HepG2 (cell line): ENCODE results near the gene EVA1A. TPM values are rescaled to one million over a fixed set of nuclear protein-coding genes. Genes with fewer than 3 reads are reported as not detected.

ENCODE experiments used
- CBX2 ChIP-seq, 2 experiments: fragments of 200-600 bp in 1 of 2; sonication (generic); formaldehyde crosslinking in 1 of 2; IDR thresholded peaks; 2 replicates each; pipeline versions ENCODE4 v1.7.0 to v1.8.1; 2018 to 2022; ENCODE audit warnings: low read depth in 2 of 2, low read length in 1 of 2, mild to moderate bottlenecking in 1 of 2, missing genetic modification reagents in 1 of 2
- ERF ChIP-seq: IDR thresholded peaks from 2 replicates; pipeline ENCODE4 v1.6.1; 2018; ENCODE audit warnings: missing biosample characterization, missing genetic modification reagents
- HMG20B ChIP-seq: conservative IDR thresholded peaks from 2 replicates; pipeline ENCODE4 v1.6.1; 2016; ENCODE audit warnings: missing genetic modification reagents, missing compliant biosample characterization
- HNRNPH1 ChIP-seq: fragments of 200-400 bp; formaldehyde crosslinking; optimal IDR thresholded peaks from 2 replicates; pipeline ENCODE3; 2017; ENCODE audit warnings: mild to moderate bottlenecking, low read depth, low read length
- HNRNPK ChIP-seq: fragments of 200-400 bp; formaldehyde crosslinking; IDR thresholded peaks from 2 replicates; pipeline ENCODE4 v1.6.1; 2018; ENCODE audit warnings: low read length, low read depth, moderate library complexity, mild to moderate bottlenecking; ENCODE audit not compliant: poor library complexity, severe bottlenecking
- KAT8 ChIP-seq: IDR thresholded peaks from 2 replicates; pipeline ENCODE4 v1.6.1; 2016; ENCODE audit warnings: missing genetic modification reagents, missing compliant biosample characterization
- KDM2A ChIP-seq: sonication (generic); formaldehyde crosslinking; IDR thresholded peaks from 2 replicates; pipeline ENCODE4 v1.4.0; 2020; ENCODE audit warnings: low read depth, missing genetic modification reagents, borderline replicate concordance
- MTF2 ChIP-seq: sonication (generic); formaldehyde crosslinking; IDR thresholded peaks from 2 replicates; pipeline ENCODE4 v1.5.0; 2020; ENCODE audit warnings: missing genetic modification reagents, borderline replicate concordance
- NFYC ChIP-seq: IDR thresholded peaks from 2 replicates; pipeline ENCODE4 v1.6.1; 2016; ENCODE audit warnings: missing genetic modification reagents, missing compliant biosample characterization
- NRL ChIP-seq: sonication (generic); formaldehyde crosslinking; IDR thresholded peaks from 2 replicates; pipeline ENCODE4 v1.5.0; 2020; ENCODE audit warnings: missing genetic modification reagents, mild to moderate bottlenecking, moderate library complexity, borderline replicate concordance
- POLR2G ChIP-seq: fragments of 200-400 bp; formaldehyde crosslinking; IDR thresholded peaks from 2 replicates; pipeline ENCODE4 v1.6.1; 2018; ENCODE audit warnings: mild to moderate bottlenecking, low read depth, low read length, moderate library complexity
- ZFP36 ChIP-seq: fragments of 150-350 bp; IDR thresholded peaks from 2 replicates; pipeline ENCODE4 v1.6.1; 2018; ENCODE audit warnings: borderline replicate concordance, low read length, low read depth; ENCODE audit not compliant: partially characterized antibody
- ZNF234 ChIP-seq: sonication (generic); formaldehyde crosslinking; conservative IDR thresholded peaks from 2 replicates; pipeline ENCODE4 v1.5.1; 2020; ENCODE audit warnings: mild to moderate bottlenecking, missing genetic modification reagents
- ZNF292 ChIP-seq: sonication (generic); formaldehyde crosslinking; IDR thresholded peaks from 2 replicates; pipeline ENCODE4 v1.8.1; 2022; ENCODE audit warnings: mild to moderate bottlenecking, low read depth, missing genetic modification reagents, borderline replicate concordance
- ZNF567 ChIP-seq: sonication (generic); formaldehyde crosslinking; IDR thresholded peaks from 2 replicates; pipeline ENCODE4 v1.8.1; 2023; ENCODE audit warnings: mild to moderate bottlenecking, missing genetic modification reagents, borderline replicate concordance
- ZNF574 ChIP-seq: sonication (generic); formaldehyde crosslinking; IDR thresholded peaks from 2 replicates; pipeline ENCODE4 v1.4.0; 2020; ENCODE audit warnings: missing genetic modification reagents
- ZNF737 ChIP-seq: sonication (generic); formaldehyde crosslinking; IDR thresholded peaks from 2 replicates; pipeline ENCODE4 v1.5.0; 2020; ENCODE audit warnings: missing genetic modification reagents, mild to moderate bottlenecking, borderline replicate concordance
- ZNF772 ChIP-seq: sonication (generic); formaldehyde crosslinking; IDR thresholded peaks from 2 replicates; pipeline ENCODE4 v1.5.0; 2020; ENCODE audit warnings: mild to moderate bottlenecking, missing genetic modification reagents
- ZNF788 ChIP-seq: sonication (generic); formaldehyde crosslinking; IDR thresholded peaks from 2 replicates; pipeline ENCODE4 v1.5.0; 2020; ENCODE audit warnings: mild to moderate bottlenecking, missing genetic modification reagents, borderline replicate concordance
- ZZZ3 ChIP-seq: sonication (generic); formaldehyde crosslinking; IDR thresholded peaks from 2 replicates; pipeline ENCODE4 v1.4.0; 2020; ENCODE audit warnings: missing genetic modification reagents, mild to moderate bottlenecking, borderline replicate concordance
- polyA plus RNA-seq, 8 experiments: library from polyadenylated mRNA; depleted of rRNA in 3 of 8; stranded (reverse) in 7 of 8; unstranded in 1 of 8; fragments of >200 nt; fragmentation: Illumina TruSeq in 4 of 8; extraction: Trizol in 4 of 8; gene quantifications; 2 replicates each; pipeline versions ENCODE4 v1.2.1 to v1.2.3, GENCODE V29; 2011 to 2016; ENCODE audit warnings: low read depth in 4 of 8, missing spikeins in 1 of 8, mixed read lengths in 1 of 8; ENCODE audit not compliant: insufficient read depth in 1 of 8
- total RNA-seq, 5 experiments: library from RNA; depleted of rRNA; stranded (reverse); fragments of >200 nt; fragmentation: Illumina TruSeq; extraction: Trizol; gene quantifications; 2 replicates each; pipeline ENCODE4 v1.2.3, GENCODE V29; 2016; ENCODE audit warnings: low read depth in 1 of 5
- TF ChIP-seq, protein P1 (sequence below): sonication (generic); formaldehyde crosslinking; IDR thresholded peaks from 2 replicates; pipeline ENCODE4 v1.8.1; 2023; ENCODE audit warnings: mild to moderate bottlenecking, moderate library complexity, missing genetic modification reagents
- TF ChIP-seq, protein P2 (sequence below): IDR thresholded peaks from 2 replicates; pipeline ENCODE4 v1.6.1; 2016; ENCODE audit warnings: missing compliant biosample characterization, missing genetic modification reagents, borderline replicate concordance

Gene EVA1A
- total and polyA plus RNA-seq, 2 of the 13 experiments (the other 11 are each of a cell fraction or from before 2014, with no cell fraction given), result 57.5 to 57.8 TPM

GRCh38 chr2:75561566-75562512, 1.1 kb upstream of the EVA1A start (continued):
- no peak for TF ChIP-seq MTF2 (CRISPR knock-in tag)
- peak; percentile 75 for TF ChIP-seq ZNF574
- TF ChIP-seq ZFP36, result no peak
- TF ChIP-seq HNRNPH1, result no peak
- TF ChIP-seq ERF (CRISPR knock-in tag), result no peak
- TF ChIP-seq, protein P1, sequence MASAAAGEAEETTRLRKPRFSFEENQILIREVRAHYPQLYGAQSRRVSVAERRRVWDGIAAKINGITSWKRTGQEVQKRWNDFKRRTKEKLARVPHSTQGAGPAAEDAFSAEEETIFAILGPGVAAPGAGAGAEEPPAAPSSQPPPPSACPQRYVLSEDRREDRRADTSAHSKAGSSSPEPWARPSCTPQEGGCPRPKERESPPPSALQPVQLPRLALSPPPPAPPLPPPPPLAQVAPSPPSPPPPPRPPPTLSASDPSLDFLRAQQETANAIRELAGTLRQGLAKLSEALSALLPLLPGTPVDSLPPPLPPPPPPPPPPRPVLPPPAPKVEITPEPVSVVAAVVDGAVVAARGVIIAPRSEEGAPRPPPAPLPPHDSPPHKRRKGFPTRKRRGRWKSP, result peak; percentile 3; the same call in 1 of the 2 replicates
- 0 out of 2 replicates have a peak, but pooled peaks have one; percentile 24 for TF ChIP-seq KDM2A (CRISPR knock-in tag)
- TF ChIP-seq ZNF292, result no peak
- no peak for TF ChIP-seq NRL (CRISPR knock-in tag)
- peak; percentile 42; the same call in 1 of the 2 replicates for TF ChIP-seq ZNF788 (CRISPR knock-in tag)
- no peak for TF ChIP-seq ZNF737 (CRISPR knock-in tag)
- 0 out of 2 replicates have a peak, but pooled peaks have one; percentile 14 for TF ChIP-seq HMG20B (CRISPR knock-in tag)
- TF ChIP-seq HNRNPK, result no peak
- TF ChIP-seq, protein P2, sequence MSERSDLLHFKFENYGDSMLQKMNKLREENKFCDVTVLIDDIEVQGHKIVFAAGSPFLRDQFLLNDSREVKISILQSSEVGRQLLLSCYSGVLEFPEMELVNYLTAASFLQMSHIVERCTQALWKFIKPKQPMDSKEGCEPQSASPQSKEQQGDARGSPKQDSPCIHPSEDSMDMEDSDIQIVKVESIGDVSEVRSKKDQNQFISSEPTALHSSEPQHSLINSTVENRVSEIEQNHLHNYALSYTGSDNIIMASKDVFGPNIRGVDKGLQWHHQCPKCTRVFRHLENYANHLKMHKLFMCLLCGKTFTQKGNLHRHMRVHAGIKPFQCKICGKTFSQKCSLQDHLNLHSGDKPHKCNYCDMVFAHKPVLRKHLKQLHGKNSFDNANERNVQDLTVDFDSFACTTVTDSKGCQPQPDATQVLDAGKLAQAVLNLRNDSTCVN, result 0 out of 2 replicates have a peak, but pooled peaks have one; percentile 54
- no peak for TF ChIP-seq ZZZ3 (CRISPR knock-in tag)
- no peak for TF ChIP-seq ZNF234 (CRISPR knock-in tag)
- TF ChIP-seq NFYC (CRISPR knock-in tag), result no peak
- TF ChIP-seq POLR2G, result peak; percentile 49; the same call in 1 of the 2 replicates
- TF ChIP-seq KAT8 (CRISPR knock-in tag), result peak; percentile 13; the same call in 1 of the 2 replicates
- no peak for TF ChIP-seq ZNF567
- no peak for TF ChIP-seq CBX2 (IDR thresholded peaks at IDR 0.05; ENCODE audit: low read depth, low read length)
- no peak for TF ChIP-seq CBX2 (CRISPR knock-in tag; IDR thresholded peaks at IDR 0.05; ENCODE audit: low read depth)
- no peak for TF ChIP-seq ZNF772 (CRISPR knock-in tag)
